ENCODE results near the gene CSTF1. TPM values are rescaled to one million over a fixed set of nuclear protein-coding genes. Genes with fewer than 3 reads are reported as not detected.

Gene CSTF1
- total RNA-seq, 2 experiments from 2014 or later, result 55.7 to 59.7 TPM

DNA sequence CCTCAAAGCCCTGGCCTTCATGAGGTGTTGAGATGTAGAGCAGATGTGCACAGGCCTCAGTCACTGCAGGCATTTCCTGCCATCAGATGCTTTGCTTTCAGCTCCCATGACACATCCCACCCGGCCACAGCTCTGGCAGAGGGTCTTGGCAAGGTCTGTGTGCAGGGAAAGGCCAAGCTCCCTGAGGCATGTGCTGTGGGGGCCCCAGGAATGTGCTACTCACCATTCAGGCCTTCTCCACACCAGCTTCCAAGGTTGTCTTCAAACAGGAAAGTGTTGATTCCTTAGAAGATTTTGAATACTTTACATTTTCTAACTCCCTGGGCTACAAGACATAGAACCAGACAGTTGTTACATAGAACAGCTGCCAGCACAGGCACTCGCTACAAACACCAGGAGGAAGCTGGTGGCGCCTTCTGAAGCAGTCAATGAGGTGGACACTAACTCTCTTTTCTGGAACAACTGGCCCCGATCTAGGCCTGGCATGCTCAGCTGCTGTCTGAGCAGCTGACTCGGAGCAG, 47.4 kb downstream of the CSTF1 start:
- CTCF ChIA-PET, result interaction anchor here (1.6 kb wide), 1 partner anchor 28 kb away, joined by 4 read pairs; the partner anchor contains the start of gene CASS4
- POLR2A ChIA-PET, result interaction anchor here (0.6 to 1.3 kb wide), 2 partner anchors 12 to 24 kb away, joined by 3 to 4 read pairs; no protein-coding TSS in a partner anchor

DNA sequence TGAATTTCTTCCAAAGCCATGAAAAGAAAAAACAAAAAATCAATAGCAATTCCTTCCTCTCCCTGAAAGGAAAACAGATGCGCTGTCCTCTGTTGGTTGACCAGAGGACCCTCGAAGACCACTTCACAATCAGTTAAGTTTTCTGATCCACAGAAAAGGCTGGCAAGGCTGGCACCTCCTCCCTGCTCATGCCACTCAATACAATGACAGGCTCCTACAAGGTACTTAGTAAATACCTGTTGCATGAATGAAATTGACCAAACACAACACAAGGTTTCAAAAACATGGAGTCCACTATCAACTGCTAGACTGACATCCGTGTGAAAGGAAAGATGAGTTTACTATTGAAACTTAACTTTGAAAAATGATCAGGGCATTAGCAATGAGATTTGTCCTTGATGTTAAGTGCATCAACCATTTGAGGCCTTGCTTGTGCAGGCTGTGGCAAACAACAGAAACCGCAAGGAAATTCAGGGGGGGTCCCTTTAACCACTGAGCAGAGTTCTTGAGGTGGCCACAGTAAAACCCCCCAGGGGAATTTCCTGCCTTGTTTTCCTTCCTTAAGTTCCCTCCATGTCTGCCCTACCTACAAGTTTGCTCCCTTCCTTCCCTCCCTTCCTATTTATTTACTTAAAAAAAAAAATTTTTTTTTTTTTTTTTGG, 48.0 kb downstream of the CSTF1 start:
- ChIA-PET CTCF (no interaction called here), POLR2A (interaction anchor here (0.6 to 0.7 kb wide), 2 partner anchors 11 to 18 kb away, joined by 3 to 4 read pairs; no protein-coding TSS in a partner anchor)

DNA sequence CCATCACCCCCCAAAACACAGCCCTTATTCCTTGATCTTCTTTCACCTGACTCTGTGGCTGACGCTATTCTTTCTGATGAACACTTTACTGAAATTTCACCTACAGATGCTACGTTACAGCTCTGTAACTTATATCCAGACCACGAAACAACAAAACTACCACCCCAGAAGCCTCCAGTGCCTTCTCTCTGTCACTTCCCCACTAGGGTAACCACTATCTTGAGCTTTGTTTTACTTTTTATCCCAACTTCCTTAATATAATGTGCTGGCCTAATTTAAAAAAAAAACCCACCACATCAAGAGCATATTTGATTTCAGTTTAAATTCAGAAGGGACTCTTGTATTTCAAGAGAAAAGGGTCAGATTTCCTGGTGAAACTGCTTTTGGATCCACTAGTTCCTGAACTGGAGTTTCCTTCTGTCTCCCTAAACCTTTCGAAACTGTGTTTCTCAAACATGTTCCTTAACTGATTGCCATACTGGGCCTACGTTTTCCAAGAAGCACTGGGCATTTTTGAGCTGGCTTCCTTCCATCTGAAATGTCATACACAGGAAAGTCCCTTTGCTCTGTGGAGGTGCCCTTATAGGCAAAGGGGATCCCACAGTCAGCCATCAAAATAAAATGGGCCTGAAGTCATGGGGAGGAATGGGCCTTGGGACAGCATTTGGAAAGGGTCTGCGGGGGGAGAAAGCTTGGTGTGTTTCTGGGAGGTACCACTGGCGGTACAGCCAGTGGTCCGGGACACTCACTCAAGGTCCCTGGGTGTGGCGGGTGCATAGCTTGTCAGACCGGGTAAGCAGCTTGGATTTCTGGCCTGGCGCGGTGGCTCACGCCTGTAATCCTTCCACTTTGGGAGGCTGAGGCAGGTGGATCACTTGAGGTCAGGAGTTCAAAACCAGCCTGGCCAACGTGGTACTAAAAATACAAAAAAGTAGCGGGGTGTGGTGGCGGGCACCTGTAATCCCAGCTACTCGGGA, 50.2 kb downstream of the CSTF1 start:
- CTCF ChIA-PET, result interaction anchor here (1.4 kb wide), 3 partner anchors 24 to 47 kb away, joined by 3 to 6 read pairs (median 4); no protein-coding TSS in a partner anchor
- POLR2A ChIA-PET, result interaction anchor here (0.9 kb wide), 1 partner anchor 1946 kb away, joined by 3 read pairs; no protein-coding TSS in a partner anchor

GRCh38 chr20:56443654-56444540, 51.5 kb downstream of the CSTF1 start:
- ChIA-PET POLR2A (no interaction called here), CTCF (interaction anchor here (1.4 kb wide), 1 partner anchor 29 kb away, joined by 4 read pairs; no protein-coding TSS in a partner anchor)

DNA sequence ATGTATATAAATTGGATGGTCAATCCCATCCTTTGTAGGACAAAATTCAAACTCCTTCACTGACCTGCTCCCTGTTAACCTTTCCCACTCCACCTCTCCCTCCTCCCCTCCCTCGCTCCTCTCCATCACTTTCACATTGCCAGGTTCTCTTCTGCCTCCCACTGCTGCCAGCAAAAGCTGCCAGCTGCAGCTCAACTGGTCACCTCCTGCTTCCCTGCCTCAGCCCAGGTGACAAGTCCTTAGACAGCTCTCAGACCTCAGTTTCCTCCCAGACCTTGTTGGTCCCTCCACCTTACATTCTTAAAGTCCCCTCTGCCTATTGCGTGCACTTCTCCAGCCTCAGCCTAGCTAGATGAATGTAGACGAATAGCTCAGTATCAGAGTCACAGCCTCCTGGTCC, 52.7 kb downstream of the CSTF1 start:
- ChIA-PET CTCF (no interaction called here), POLR2A (no interaction called here)

DNA sequence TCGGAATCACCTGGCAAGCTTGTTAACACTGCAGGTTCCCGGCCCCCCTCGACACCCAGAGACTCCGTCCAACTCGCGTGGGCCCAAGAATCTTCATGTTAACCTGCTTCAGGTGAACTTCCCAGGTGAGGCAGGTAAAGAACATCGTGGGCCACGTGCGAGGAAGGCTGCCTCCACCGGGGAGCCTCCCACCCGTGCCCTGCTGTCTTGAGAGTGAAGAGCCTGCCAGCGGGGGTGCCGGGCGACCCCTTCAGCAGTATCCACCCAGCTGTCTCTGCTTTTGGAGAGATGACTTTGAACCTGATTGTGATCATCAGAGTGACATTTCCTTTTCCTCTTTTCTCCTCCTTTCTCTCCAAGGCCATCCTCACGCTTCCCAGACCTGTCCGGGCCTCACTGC, 53.1 kb downstream of the CSTF1 start:
- ChIA-PET CTCF (no interaction called here), POLR2A (no interaction called here)

GRCh38 chr20:56447227-56447626, 54.8 kb downstream of the CSTF1 start:
- ChIA-PET POLR2A (no interaction called here), CTCF (interaction anchor here (0.7 to 1.2 kb wide), 2 partner anchors 24 to 73 kb away, joined by 3 read pairs; no protein-coding TSS in a partner anchor)

- CTCF ChIA-PET, result no interaction called here
- POLR2A ChIA-PET, result no interaction called here
Measured at GRCh38 chr20:56449459-56449858, 57.0 kb downstream of the CSTF1 start.

DNA sequence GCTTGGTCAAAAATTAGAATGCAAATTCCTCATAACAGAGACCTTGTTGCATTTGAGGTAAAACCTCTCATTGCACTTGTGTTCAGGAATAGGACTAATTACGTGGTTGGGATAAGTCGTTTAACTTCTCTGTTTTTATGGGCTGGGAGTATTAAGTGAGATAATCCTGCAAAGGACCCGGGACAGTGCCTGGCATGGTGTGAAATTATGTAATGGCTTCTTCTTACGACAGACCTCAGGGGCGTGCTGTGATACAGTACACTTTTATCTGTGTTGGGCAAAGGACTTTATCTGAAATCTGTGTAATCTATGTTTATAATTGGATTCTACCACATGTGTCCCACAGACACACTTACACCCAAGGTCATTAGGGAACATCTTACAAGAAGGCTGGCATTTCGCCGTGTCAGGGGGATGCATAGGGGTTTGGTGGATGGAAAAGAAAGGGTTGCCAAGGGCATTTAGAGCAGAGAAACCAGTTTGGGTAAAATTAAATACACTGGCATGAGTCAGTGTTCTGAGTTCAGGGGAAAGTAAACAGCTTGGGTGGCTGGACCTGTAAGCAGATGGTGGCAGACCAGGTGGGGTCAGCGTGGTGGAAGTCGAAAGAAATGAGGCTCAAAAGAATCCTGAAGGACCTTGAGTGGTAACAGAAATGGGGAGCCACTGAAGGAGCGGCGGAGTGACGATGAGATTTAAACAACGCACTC, 58.8 kb downstream of the CSTF1 start:
- ChIA-PET POLR2A (interaction anchor here (0.7 kb wide), 1 partner anchor 11 kb away, joined by 3 read pairs; no protein-coding TSS in a partner anchor), CTCF (no interaction called here)

DNA sequence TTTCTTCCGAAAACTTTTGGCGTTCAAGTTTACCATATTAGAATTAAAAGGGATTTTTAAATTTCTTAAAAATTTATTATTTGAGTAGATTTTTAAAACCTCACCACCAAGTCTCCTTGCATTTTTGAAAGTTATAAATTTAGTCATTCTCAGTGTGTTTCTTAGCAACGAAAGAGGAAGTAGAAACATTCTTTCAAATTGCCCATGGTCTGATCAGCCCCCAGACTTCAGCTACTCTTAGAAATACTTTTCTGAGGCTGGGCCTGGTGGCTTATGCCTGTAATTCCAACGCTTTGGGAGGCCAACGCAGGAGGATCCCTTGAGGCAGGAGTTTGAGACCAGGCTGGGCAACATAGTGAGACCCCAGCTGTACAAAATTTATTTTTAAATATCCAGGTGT, 60.9 kb downstream of the CSTF1 start:
- POLR2A ChIA-PET, result no interaction called here
- CTCF ChIA-PET, result no interaction called here

GRCh38 chr20:56454754-56455153, 62.3 kb downstream of the CSTF1 start:
- CTCF ChIA-PET, result no interaction called here
- POLR2A ChIA-PET, result no interaction called here

Other genes starting within 250 kb of the CSTF1 start
- not detected for gene MC3R, start 143.9 kb upstream of the CSTF1 start, total RNA-seq
- 1 to 10 TPM; 4.3 to 4.8 TPM for gene FAM210B, start 33.7 kb upstream of the CSTF1 start, total RNA-seq
- gene AURKA, start 430 bp upstream of the CSTF1 start, total RNA-seq, result 10 to 100 TPM; 64.5 to 69.2 TPM
- gene CASS4, start 19.6 kb downstream of the CSTF1 start, total RNA-seq, result 1 to 10 TPM; 2.7 to 2.8 TPM
- 10 to 100 TPM; 78.2 to 79.7 TPM for gene RTF2, start 76.0 kb downstream of the CSTF1 start, total RNA-seq
- under 1 TPM; 0.53 to 0.59 TPM for gene FAM209A, start 132.1 kb downstream of the CSTF1 start, total RNA-seq
- gene FAM209B, start 140.6 kb downstream of the CSTF1 start, total RNA-seq, result under 1 TPM; 0.48 to 0.86 TPM
- gene TFAP2C, start 236.7 kb downstream of the CSTF1 start, total RNA-seq, result not detected

Measured in activated CD8-positive, alpha-beta memory T cell treated with anti-CD3 and anti-CD28 coated beads for 36 hours (primary cell).